ENCODE data around the gene FOXK1. TPM values are rescaled to one million over a fixed set of nuclear protein-coding genes. Genes with fewer than 3 reads are reported as not detected.

Gene FOXK1
- total and polyA plus RNA-seq, 2 of the 13 experiments (the other 11 are each of a cell fraction or from before 2014, with no cell fraction given) = 4.6 to 8.8 TPM

DNA sequence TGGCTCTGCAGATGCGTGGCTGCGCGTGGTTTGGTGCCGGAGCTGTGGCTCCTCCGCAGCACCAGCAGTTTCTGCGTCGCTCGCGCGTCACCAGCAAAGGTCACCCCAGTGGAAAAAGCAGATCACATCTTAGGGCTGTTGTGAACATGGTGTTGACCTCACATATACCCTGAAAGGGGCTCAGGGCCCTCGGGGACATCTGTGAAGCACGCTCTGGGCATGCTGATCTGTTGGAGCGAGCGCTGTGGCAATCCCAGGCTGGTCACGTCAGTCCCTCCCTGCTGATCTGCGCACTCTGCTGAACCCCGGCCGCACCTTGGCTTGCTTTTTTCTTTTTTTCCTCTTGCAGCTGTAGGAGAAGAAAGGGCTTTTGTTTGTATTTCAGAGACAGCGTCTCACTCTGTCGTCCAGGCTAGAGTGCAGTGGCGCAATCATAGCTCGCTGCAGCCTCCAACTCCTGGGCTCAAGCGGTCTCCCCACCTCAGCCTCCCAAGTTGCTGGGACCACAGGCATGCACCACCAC, 60.0 kb downstream of the FOXK1 start (continued):
- no peak for TF ChIP-seq ZNF781 (CRISPR knock-in tag; IDR thresholded peaks at IDR 0.05; ENCODE audit: borderline replicate concordance, not compliant biosample characterization)
- TF ChIP-seq ZNF792 (CRISPR knock-in tag; IDR thresholded peaks at IDR 0.05) = peak; percentile 63; the same call in 1 of the 2 replicates
- TF ChIP-seq TBX2 (CRISPR knock-in tag; IDR thresholded peaks at IDR 0.05; ENCODE audit: borderline replicate concordance) = peak; percentile 47; the same call in 1 of the 2 replicates
- TF ChIP-seq ONECUT2 (CRISPR knock-in tag; IDR thresholded peaks at IDR 0.05) = no peak
- TF ChIP-seq, protein P1, sequence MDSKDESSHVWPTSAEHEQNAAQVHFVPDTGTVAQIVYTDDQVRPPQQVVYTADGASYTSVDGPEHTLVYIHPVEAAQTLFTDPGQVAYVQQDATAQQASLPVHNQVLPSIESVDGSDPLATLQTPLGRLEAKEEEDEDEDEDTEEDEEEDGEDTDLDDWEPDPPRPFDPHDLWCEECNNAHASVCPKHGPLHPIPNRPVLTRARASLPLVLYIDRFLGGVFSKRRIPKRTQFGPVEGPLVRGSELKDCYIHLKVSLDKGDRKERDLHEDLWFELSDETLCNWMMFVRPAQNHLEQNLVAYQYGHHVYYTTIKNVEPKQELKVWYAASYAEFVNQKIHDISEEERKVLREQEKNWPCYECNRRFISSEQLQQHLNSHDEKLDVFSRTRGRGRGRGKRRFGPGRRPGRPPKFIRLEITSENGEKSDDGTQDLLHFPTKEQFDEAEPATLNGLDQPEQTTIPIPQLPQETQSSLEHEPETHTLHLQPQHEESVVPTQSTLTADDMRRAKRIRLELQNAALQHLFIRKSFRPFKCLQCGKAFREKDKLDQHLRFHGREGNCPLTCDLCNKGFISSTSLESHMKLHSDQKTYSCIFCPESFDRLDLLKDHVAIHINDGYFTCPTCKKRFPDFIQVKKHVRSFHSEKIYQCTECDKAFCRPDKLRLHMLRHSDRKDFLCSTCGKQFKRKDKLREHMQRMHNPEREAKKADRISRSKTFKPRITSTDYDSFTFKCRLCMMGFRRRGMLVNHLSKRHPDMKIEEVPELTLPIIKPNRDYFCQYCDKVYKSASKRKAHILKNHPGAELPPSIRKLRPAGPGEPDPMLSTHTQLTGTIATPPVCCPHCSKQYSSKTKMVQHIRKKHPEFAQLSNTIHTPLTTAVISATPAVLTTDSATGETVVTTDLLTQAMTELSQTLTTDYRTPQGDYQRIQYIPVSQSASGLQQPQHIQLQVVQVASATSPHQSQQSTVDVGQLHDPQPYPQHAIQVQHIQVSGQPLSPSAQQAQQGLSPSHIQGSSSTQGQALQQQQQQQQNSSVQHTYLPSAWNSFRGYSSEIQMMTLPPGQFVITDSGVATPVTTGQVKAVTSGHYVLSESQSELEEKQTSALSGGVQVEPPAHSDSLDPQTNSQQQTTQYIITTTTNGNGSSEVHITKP (CRISPR knock-in tag; IDR thresholded peaks at IDR 0.05; ENCODE audit: low read depth) = no peak
- TF ChIP-seq, protein P2, sequence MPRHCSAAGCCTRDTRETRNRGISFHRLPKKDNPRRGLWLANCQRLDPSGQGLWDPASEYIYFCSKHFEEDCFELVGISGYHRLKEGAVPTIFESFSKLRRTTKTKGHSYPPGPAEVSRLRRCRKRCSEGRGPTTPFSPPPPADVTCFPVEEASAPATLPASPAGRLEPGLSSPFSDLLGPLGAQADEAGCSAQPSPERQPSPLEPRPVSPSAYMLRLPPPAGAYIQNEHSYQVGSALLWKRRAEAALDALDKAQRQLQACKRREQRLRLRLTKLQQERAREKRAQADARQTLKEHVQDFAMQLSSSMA (CRISPR knock-in tag; IDR thresholded peaks at IDR 0.05) = 0 out of 2 replicates have a peak, but pooled peaks have one; percentile 35
- no peak for TF ChIP-seq ARNT (IDR thresholded peaks at IDR 0.05)
- TF ChIP-seq SOX13 (IDR thresholded peaks at IDR 0.05) = 0 out of 2 replicates have a peak, but pooled peaks have one; percentile 18
- TF ChIP-seq SOX13 (CRISPR knock-in tag; conservative IDR thresholded peaks at IDR 0.05 in 1 of 2, IDR thresholded peaks at IDR 0.05 in 1 of 2) = peak in 1 of 2 experiments; percentile 86; a peak in 2 of 4 replicates
- no peak for TF ChIP-seq NFYC (CRISPR knock-in tag; IDR thresholded peaks at IDR 0.05)
- TF ChIP-seq JUND (CRISPR knock-in tag; IDR thresholded peaks at IDR 0.05) = no peak
- TF ChIP-seq MEIS2 (CRISPR knock-in tag; IDR thresholded peaks at IDR 0.05) = no peak; the same call in 1 of the 2 replicates
- 0 out of 2 replicates have a peak, but pooled peaks have one; percentile 35 for TF ChIP-seq ZNF816 (CRISPR knock-in tag; IDR thresholded peaks at IDR 0.05; ENCODE audit: borderline replicate concordance)
- TF ChIP-seq ZNF570 (CRISPR knock-in tag; IDR thresholded peaks at IDR 0.05; ENCODE audit: borderline replicate concordance) = no peak
- TF ChIP-seq, protein P3, sequence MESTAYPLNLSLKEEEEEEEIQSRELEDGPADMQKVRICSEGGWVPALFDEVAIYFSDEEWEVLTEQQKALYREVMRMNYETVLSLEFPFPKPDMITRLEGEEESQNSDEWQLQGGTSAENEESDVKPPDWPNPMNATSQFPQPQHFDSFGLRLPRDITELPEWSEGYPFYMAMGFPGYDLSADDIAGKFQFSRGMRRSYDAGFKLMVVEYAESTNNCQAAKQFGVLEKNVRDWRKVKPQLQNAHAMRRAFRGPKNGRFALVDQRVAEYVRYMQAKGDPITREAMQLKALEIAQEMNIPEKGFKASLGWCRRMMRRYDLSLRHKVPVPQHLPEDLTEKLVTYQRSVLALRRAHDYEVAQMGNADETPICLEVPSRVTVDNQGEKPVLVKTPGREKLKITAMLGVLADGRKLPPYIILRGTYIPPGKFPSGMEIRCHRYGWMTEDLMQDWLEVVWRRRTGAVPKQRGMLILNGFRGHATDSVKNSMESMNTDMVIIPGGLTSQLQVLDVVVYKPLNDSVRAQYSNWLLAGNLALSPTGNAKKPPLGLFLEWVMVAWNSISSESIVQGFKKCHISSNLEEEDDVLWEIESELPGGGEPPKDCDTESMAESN (CRISPR knock-in tag; conservative IDR thresholded peaks at IDR 0.05) = no peak
- TF ChIP-seq ZNF343 (CRISPR knock-in tag; IDR thresholded peaks at IDR 0.05) = no peak
- 0 out of 2 replicates have a peak, but pooled peaks have one; percentile 29 for TF ChIP-seq BHLHE40 (IDR thresholded peaks at IDR 0.05; ENCODE audit: low read length)
- TF ChIP-seq TAF1 (CRISPR knock-in tag; IDR thresholded peaks at IDR 0.05) = no peak
- TF ChIP-seq HNF4G (IDR thresholded peaks at IDR 0.05; ENCODE audit: borderline replicate concordance, low read depth, low read length) = peak; percentile 64; the same call in 1 of the 2 replicates
- TF ChIP-seq HNF4G (CRISPR knock-in tag; IDR thresholded peaks at IDR 0.05; ENCODE audit: borderline replicate concordance, low read depth) = no peak; the same call in 1 of the 2 replicates
- TF ChIP-seq SNRNP70 (IDR thresholded peaks at IDR 0.05; ENCODE audit: low read depth, low read length) = no peak
- TF ChIP-seq, protein P4, sequence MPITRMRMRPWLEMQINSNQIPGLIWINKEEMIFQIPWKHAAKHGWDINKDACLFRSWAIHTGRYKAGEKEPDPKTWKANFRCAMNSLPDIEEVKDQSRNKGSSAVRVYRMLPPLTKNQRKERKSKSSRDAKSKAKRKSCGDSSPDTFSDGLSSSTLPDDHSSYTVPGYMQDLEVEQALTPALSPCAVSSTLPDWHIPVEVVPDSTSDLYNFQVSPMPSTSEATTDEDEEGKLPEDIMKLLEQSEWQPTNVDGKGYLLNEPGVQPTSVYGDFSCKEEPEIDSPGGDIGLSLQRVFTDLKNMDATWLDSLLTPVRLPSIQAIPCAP (CRISPR knock-in tag; IDR thresholded peaks at IDR 0.05; ENCODE audit: low read depth) = no peak
- no peak; the same call in 1 of the 2 replicates for TF ChIP-seq ZNF317 (CRISPR knock-in tag; IDR thresholded peaks at IDR 0.05)
- TF ChIP-seq NCOA1 (CRISPR knock-in tag; IDR thresholded peaks at IDR 0.05) = no peak
- TF ChIP-seq SKI (IDR thresholded peaks at IDR 0.05; ENCODE audit: partially characterized antibody) = peak; percentile 57

All from HepG2 (cell line).